Mesothelial cell of epicardium (in vitro differentiated cells): ENCODE data around the gene LRRC27. TPM values are rescaled to one million over a fixed set of nuclear protein-coding genes. Genes with fewer than 3 reads are reported as not detected.

Experiments
- DNase-seq, 2 experiments: peaks; one replicate each; pipeline ENCODE4 v3.0.0; 2021; ENCODE audit warnings: low spot score in 2 of 2; ENCODE audit not compliant: unreplicated experiment in 2 of 2
- H3K27ac Mint-ChIP-seq: 2 replicates; pipeline ENCODE4 v1.8.0; 2021; ENCODE audit warnings: mixed read lengths
- H3K27me3 Mint-ChIP-seq: 2 replicates; pipeline ENCODE4 v1.8.0; 2021; ENCODE audit warnings: low read depth, mixed read lengths
- H3K36me3 Mint-ChIP-seq: 2 replicates; pipeline ENCODE4 v1.8.0; 2021; ENCODE audit warnings: mixed read lengths
- H3K4me1 Mint-ChIP-seq: 2 replicates; pipeline ENCODE4 v1.8.0; 2021; ENCODE audit warnings: mixed read lengths
- H3K4me3 Mint-ChIP-seq: 2 replicates; pipeline ENCODE4 v1.8.0; 2021; ENCODE audit warnings: mild to moderate bottlenecking, moderate library complexity, mixed read lengths
- H3K9me3 Mint-ChIP-seq: 2 replicates; pipeline ENCODE4 v1.8.0; 2021; ENCODE audit warnings: mixed read lengths
- total RNA-seq: library from RNA; stranded (reverse); gene quantifications from 3 replicates; pipeline ENCODE4 v1.2.1, GENCODE V29; 2021
- TF ChIP-seq, protein P1 (sequence below): fragments of 200-600 bp; sonication (generic); IDR thresholded peaks from one replicate; pipeline ENCODE4 v1.5.0; 2021; ENCODE audit warnings: antibody characterized with exemption; ENCODE audit not compliant: unreplicated experiment

The LRRC27 gene
- total RNA-seq, 1 donor from 2014 or later: 15.2 TPM

DNA sequence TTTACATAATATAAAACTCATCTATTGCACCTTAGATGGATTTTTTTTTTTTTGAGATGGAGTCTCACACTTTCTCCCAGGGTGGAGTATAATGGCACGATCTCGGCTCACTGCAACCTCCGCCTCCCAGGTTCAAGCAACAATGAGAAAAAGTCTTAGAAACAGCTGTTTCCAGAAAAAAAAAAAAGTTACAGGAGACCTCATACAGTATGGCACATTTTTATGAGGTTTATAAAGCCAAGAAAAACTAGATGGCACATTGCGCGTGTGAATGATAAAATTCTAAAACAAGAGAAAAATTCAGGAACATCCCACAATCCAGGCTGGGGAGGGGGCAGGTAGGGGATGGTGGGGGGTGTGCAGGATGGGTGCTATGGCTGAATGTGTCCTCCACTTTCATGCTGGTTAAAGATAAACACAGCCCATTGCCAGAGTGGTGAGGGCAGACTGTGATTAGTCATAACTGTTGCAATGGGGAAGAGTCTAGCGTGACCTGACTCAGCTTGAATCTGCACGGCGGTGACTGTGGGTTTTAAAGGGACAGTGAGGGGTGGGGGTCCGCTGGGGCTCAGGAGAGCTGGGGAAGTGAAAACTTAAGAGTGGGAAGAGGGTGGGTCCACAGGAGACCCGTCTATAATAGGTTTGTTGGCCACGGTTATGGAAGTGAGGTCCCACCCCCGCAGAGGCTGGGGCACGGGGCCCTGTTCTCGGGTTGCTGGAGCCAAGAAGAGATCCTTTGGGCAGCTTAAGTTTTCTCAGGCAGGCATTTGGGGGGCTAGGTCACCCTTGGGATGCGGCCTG is 11.9 kb upstream of the LRRC27 start:
- DNase-seq: no peak
- Mint-ChIP-seq H3K4me1 (no peaks in the 10 kb centered on the region), H3K9me3 (peaks cover 2% of the 10 kb centered on the region), H3K27ac (no peak overlapping the region), H3K36me3 (peaks cover 8% of the 10 kb centered on the region), H3K27me3 (peaks cover under 1% of the 10 kb centered on the region), H3K4me3 (no peak overlapping the region)
- TF ChIP-seq, protein P1, sequence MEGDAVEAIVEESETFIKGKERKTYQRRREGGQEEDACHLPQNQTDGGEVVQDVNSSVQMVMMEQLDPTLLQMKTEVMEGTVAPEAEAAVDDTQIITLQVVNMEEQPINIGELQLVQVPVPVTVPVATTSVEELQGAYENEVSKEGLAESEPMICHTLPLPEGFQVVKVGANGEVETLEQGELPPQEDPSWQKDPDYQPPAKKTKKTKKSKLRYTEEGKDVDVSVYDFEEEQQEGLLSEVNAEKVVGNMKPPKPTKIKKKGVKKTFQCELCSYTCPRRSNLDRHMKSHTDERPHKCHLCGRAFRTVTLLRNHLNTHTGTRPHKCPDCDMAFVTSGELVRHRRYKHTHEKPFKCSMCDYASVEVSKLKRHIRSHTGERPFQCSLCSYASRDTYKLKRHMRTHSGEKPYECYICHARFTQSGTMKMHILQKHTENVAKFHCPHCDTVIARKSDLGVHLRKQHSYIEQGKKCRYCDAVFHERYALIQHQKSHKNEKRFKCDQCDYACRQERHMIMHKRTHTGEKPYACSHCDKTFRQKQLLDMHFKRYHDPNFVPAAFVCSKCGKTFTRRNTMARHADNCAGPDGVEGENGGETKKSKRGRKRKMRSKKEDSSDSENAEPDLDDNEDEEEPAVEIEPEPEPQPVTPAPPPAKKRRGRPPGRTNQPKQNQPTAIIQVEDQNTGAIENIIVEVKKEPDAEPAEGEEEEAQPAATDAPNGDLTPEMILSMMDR: no peak

DNA sequence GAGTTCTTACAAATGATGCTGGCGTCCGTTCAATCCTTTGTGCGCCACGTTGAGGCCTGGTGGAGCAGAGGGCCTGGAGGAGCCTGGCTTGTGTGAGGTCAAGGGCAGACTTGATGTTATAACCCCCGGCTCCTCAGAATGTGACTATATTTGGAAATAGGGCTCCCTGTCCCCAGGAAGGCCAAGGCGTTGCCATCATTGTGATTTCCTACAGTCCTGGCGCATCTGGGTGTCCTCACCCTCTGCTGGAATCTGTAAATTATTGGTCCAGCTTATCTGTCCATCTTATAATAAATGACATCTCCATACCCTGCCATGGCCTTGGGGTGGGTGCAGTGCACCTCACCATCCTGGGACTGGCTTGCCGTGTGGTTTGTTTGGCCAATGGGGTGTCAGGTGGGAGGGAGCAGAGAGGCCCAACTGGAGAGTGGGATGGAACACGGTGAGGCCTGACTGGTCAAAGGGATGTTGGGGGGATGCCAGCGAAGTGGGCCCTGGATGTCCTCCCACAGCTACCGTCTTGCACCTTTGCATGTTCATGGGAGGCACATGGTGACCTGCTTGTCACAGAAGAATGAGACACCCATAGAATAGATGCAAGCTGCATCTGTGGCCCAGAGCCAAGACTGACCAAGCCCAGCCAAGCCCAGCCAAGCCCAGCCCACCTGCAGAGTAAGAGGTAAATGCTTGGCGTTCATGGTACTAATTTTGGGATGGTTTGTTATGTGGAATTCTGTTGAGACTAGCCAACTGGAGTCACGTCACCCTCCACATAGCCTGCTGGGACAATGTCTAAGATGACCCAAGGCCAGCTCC is 11.1 kb upstream of the LRRC27 start:
- TF ChIP-seq, protein P1: no peak
- H3K9me3 Mint-ChIP-seq: no peaks in the 10 kb centered on the region

DNA sequence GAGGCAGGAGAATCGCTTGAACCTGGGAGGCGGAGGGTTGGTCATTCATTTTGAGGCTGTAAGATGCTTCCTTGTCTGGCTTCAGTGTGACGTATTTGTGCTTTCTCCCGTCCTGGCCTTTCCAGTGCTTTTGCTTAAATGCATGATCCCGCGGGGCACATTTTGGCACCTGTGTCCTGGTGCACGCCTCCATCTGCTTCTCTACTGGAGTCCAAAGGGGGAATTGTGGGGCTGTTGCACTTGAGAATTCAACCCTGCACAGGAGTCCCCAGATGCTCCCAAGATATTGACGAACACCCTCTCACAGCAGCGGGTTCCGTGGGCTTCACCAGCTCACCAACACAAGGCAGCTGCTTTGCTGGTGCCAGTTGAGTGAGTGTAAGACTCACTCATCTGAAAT is 10.3 kb upstream of the LRRC27 start:
- TF ChIP-seq, protein P1: no peak
- Mint-ChIP-seq H3K4me3 (no peak overlapping the region), H3K4me1 (no peaks in the 10 kb centered on the region), H3K9me3 (no peaks in the 10 kb centered on the region), H3K27ac (no peak overlapping the region), H3K36me3 (peaks cover 18% of the 10 kb centered on the region), H3K27me3 (no peaks in the 10 kb centered on the region)
- DNase-seq: no peak

More for the DNA sequence above, 11.1 kb upstream of the LRRC27 start:
- no peak overlapping the region for H3K4me3 Mint-ChIP-seq
- H3K27me3 Mint-ChIP-seq: no peaks in the 10 kb centered on the region
- peaks cover 10% of the 10 kb centered on the region for H3K36me3 Mint-ChIP-seq
- H3K4me1 Mint-ChIP-seq: no peaks in the 10 kb centered on the region
- no peak overlapping the region for H3K27ac Mint-ChIP-seq
- no peak for DNase-seq

DNA sequence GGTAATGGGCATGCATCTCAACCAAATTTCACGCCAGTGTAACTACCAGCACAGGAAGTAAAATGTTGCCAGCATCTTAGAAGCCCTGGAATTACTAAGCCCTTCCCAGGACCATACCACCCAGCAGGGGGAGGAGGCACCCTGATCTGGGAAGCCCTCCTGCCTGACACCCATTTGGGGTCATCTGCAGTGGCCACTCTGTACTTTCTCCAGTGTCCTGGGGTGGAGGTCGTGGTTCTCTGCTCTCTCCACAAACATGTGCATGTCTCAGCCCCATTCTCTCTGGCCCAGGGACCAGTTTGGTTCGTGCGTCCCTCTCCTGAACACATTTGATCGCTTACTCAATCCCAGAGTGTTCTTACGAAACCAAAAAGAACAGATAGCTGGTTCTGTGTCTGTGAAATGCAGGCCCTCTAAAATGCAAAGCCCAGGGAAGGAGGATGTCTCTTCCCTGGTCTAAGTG is 9.4 kb upstream of the LRRC27 start:
- Mint-ChIP-seq H3K27ac (no peak overlapping the region), H3K4me1 (no peaks in the 10 kb centered on the region)
- no peak for DNase-seq

DNA sequence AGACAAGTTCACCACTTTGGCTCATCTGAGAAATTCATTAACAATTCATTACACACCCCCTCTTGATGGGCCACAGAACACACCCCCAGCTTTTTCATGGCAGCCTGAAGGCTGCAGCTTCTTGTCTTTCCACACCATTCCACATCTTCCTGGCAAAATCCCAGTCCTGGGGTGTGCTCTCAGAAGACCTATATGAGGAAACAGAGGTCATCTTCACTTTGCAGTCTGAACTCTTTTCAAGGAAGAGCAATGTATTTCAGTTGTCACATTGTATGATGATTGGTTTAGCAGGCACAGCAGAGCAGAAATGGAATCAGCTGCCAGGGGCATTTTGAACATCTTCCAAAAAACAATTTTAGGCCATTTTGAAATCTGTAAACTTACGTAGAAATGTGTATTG is 7.8 kb upstream of the LRRC27 start:
- Mint-ChIP-seq H3K27ac (no peak overlapping the region), H3K36me3 (peaks cover 23% of the 10 kb centered on the region), H3K9me3 (no peaks in the 10 kb centered on the region), H3K4me3 (no peak overlapping the region), H3K27me3 (no peaks in the 10 kb centered on the region), H3K4me1 (peaks cover 4% of the 10 kb centered on the region)
- TF ChIP-seq, protein P1: no peak
- no peak for DNase-seq

More for the DNA sequence above, 9.4 kb upstream of the LRRC27 start:
- Mint-ChIP-seq H3K36me3 (peaks cover 23% of the 10 kb centered on the region), H3K9me3 (no peaks in the 10 kb centered on the region), H3K4me3 (no peak overlapping the region), H3K27me3 (no peaks in the 10 kb centered on the region)
- TF ChIP-seq, protein P1: no peak
